ENCODE data around the gene SVOP.
"Not testable (repeated sequence)": the region's sequence is repeated elsewhere in the genome, so short reads cannot be mapped to it uniquely, and the experiment has no call there.

The SVOP gene

DNA sequence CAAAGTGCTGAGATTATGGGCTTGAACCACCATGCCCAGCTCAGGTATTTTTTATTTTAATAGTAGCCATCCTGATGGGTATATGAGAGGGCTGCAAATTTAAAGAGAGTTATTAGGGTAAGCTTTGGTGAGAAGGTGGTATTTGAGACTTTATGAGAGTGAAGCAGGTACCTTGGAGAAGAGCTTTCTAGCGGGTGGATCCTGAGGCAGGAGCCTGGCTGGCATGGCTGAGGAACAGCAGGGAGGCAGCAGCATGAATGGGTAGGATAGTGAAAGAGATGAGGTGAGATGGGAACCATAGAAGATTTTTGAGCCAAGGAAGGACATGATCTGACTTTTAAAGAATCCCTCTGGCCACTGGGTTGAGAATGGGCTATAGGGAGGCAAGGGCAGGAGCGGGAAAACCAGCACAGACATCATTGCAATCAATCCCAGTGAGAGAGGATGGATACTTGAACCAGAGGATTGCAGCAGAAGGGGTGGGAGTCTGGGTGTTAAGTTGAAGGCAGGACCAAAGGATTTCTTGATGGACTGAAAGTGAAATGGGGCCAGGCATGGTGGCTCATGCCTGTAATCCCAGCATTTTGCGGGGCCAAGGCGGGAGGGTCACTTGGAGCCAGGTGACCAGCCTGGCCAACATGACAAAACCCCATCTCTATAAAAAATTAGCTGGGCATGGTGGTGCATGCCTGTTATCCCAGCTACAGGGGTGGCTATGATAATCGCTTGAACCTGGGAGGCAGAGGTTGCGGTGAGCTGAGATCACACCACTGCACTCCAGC lies 5.7 kb downstream of the SVOP start:
- TF ChIP-seq, protein P1, sequence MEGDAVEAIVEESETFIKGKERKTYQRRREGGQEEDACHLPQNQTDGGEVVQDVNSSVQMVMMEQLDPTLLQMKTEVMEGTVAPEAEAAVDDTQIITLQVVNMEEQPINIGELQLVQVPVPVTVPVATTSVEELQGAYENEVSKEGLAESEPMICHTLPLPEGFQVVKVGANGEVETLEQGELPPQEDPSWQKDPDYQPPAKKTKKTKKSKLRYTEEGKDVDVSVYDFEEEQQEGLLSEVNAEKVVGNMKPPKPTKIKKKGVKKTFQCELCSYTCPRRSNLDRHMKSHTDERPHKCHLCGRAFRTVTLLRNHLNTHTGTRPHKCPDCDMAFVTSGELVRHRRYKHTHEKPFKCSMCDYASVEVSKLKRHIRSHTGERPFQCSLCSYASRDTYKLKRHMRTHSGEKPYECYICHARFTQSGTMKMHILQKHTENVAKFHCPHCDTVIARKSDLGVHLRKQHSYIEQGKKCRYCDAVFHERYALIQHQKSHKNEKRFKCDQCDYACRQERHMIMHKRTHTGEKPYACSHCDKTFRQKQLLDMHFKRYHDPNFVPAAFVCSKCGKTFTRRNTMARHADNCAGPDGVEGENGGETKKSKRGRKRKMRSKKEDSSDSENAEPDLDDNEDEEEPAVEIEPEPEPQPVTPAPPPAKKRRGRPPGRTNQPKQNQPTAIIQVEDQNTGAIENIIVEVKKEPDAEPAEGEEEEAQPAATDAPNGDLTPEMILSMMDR (conservative IDR thresholded peaks at IDR 0.05; ENCODE audit: low read depth), result no peak
- ChIA-PET POLR2A (ENCODE audit: low non-redundant PET) (no interaction called here), CTCF (no interaction called here)

DNA sequence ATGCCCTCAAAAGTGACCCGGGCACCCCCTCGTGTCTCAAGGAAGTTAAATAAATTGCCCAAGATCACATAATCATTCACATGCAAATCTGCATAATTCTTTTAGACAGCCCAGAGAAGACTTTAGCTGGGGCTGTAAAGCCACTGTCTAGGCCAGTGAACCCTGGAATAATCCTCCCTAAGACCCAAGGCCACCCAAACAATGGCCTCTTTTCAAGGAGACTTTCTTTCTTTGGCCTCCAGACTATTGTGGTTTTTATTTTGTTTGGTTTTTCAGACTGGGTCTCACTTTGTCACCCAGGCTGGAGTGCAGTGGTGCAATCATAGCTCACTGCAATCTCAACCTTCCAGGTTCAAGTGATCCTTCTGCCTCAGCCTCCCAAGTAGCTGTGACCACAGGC lies 10.6 kb downstream of the SVOP start:
- TF ChIP-seq, protein P1 (conservative IDR thresholded peaks at IDR 0.05; ENCODE audit: low read depth), result no peak
- H3K27ac ChIP-seq, result no peak overlapping the region
- no peak for DNase-seq (ENCODE audit: low spot score)
- ChIA-PET CTCF (interaction anchor here (1.0 kb wide), 1 partner anchor 34 kb away, joined by 3 read pairs; no protein-coding TSS in a partner anchor), POLR2A (ENCODE audit: low non-redundant PET) (no interaction called here)

More for the DNA sequence above, 5.7 kb downstream of the SVOP start:
- H3K27ac ChIP-seq, result no peak overlapping the region
- DNase-seq (ENCODE audit: low spot score), result no peak

DNA sequence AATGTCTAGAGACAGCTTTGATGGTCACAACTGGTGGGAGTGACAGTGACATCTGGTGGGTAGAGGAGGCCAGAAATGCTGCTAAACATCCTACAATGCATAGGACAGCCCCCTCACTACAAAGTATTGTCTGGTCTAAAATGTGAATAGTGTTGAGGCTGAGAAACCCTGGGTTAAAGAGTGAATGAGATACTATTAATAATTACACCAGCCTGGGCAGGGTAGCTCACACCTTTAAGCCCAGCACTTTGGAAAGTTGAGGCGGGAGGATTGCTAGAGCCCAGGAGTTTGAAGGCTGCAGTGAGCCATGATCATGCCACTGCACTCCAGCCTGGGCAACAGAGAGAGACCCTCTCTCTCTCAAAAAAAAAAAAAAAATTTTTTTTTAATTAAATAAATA lies 11.1 kb downstream of the SVOP start:
- POLR2A ChIA-PET (ENCODE audit: low non-redundant PET), result no interaction called here
- CTCF ChIA-PET, result no interaction called here
- no peak overlapping the region for H3K27ac ChIP-seq
- no peak for DNase-seq (ENCODE audit: low spot score)
- TF ChIP-seq, protein P1 (conservative IDR thresholded peaks at IDR 0.05; ENCODE audit: low read depth), result no peak

DNA sequence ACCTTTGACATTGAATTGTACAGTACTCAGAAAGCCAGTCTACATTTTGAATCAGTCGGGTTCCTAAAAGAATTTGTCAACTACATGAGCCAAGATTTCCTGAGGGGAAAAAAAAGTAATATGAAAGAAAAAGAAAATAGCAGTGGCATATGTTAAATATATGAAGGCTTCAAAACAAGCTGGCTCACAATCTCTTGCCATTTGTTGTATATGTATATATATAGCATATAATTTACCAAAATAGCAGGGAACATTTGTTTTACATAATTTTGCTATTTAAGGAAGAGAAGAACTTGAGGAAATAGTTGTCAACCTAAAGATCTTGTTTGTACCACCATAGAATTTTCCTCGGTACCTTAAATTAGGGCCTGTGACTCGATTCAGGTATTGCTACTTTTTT lies 16.9 kb downstream of the SVOP start:
- no peak for DNase-seq (ENCODE audit: low spot score)
- POLR2A ChIA-PET (ENCODE audit: low non-redundant PET), result no interaction called here
- no peak overlapping the region for H3K27ac ChIP-seq
- TF ChIP-seq, protein P1 (conservative IDR thresholded peaks at IDR 0.05; ENCODE audit: low read depth), result no peak
- CTCF ChIA-PET, result no interaction called here

DNA sequence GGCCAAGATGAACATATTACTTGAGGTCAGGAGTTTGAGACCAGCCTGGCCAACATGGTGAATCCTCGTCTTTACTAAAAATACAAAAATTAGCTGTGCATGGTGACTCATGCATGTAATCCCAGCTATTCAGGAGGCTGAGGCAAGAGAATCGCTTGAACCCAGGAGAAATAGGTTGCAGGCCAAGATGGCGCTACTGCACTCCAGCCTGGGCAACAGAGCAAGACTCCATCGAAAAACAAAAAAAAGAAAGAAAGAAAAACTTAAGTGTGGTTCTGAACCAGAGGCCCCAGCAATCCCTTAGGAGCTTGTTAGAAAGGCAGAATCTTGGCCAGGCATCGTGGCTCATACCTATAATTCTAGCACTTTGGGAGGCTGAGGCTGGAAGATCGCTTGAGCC lies 24.5 kb downstream of the SVOP start:
- ChIA-PET POLR2A (ENCODE audit: low non-redundant PET) (no interaction called here), CTCF (no interaction called here)
- no peak for DNase-seq (ENCODE audit: low spot score)
- no peak overlapping the region for H3K27ac ChIP-seq
- TF ChIP-seq, protein P1 (conservative IDR thresholded peaks at IDR 0.05; ENCODE audit: low read depth), result no peak

DNA sequence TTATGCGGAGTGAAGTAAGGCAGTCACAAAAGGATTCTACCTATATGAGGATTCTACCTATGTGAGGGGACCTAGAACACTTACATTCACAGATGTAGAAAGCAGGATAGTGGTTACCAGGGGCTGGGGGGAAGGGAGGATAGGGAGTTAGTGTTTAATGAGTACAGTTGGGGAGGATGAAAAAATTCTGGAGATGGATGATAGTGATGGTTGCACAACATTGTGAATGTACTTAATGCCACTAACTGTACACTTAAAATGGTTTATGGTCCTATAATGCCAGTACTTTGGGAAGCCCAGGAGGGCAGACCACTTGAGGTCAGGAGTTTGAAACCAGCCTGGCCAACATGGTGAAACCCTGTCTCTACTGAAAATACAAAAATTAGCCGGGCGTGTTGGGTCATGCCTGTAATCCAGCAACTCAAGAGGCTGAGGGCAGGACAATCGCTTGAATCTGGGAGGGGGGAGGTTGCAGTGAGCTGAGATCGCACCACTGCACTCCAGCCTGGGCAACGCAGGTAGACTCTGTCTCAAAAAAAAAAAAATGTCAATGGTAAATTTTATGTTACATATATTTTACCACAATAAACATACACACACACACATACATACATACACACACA lies 25.4 kb downstream of the SVOP start:
- no peak overlapping the region for H3K27ac ChIP-seq
- POLR2A ChIA-PET (ENCODE audit: low non-redundant PET), result no interaction called here
- no peak for DNase-seq (ENCODE audit: low spot score)
- CTCF ChIA-PET, result no interaction called here
- TF ChIP-seq, protein P1 (conservative IDR thresholded peaks at IDR 0.05; ENCODE audit: low read depth), result no peak

DNA sequence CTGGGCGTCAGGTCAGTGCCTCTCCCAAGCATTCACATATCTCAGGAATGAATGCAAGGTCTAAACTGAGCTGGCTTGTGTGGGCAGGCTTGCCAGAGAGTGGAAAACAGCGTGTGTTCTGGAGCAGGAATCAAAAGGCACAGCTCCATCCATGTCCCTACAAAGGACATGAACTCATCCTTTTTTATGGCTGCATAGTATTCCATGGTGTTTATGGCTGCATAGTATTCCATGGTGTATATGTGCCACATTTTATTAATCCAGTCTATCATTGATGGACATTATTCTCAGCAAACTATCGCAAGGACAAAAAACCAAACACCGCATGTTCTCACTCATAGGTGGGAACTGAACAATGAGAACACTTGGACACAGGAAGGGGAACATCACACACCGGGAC lies 30.8 kb downstream of the SVOP start:
- CTCF ChIA-PET, result interaction anchor here (0.5 kb wide), 1 partner anchor 119 kb away, joined by 4 read pairs; no protein-coding TSS in a partner anchor
- POLR2A ChIA-PET (ENCODE audit: low non-redundant PET); H3K27ac ChIP-seq; DNase-seq (ENCODE audit: low spot score): not testable (repeated sequence)

Measured in RWPE1 (cell line).